A549 (cell line): ENCODE measurements around the gene CARNS1. TPM values are rescaled to one million over a fixed set of nuclear protein-coding genes. Genes with fewer than 3 reads are reported as not detected.
A peak's percentile ranks its signal among the peaks of the same experiment; 100 is the strongest.

Experiments used
- ATAC-seq, 2 experiments: fragments of 200-7000 bp in 1 of 2; fragments of >200 bp in 1 of 2; cut with Nextera tagmentation in 1 of 2; cut with Tn5 transposase in 1 of 2; 3 replicates each; pipeline versions ENCODE4 v1.8.0 to v1.9.1; 2018 to 2020; ENCODE audit warnings: mild to moderate bottlenecking in 1 of 2, moderate library complexity in 1 of 2
- CTCF ChIA-PET: fragments of 300-600 bp; sonication (Branson Sonifier 250); formaldehyde crosslinking; extraction: SDS; loops from one replicate; lab custom pipeline; 2021; ENCODE audit warnings: antibody characterized with exemption, inconsistent platforms; lab: Yijun Ruan, JAX
- POLR2A ChIA-PET: fragments of 350-600 bp; formaldehyde crosslinking; extraction: SDS; loops from one replicate; lab custom pipeline; 2021; ENCODE audit warnings: antibody characterized with exemption, inconsistent platforms; lab: Yijun Ruan, JAX
- DNase-seq, 2 experiments: peaks; one replicate each; pipeline versions ENCODE4 v3.0.0 to v3.0.0-alpha.2; 2011 to 2016; ENCODE audit warnings: low read depth in 1 of 2, low spot score in 1 of 2
- FAIRE-seq: peaks from 2 replicates; lab custom pipeline; 2011; peaks lifted over from hg19 to GRCh38; lab: Jason Lieb, UNC
- H3K27ac ChIP-seq, 2 experiments: fragments of >200 bp; sonication (Bioruptor Twin); formaldehyde crosslinking; 3 replicates each; pipeline ENCODE4 v1.5.1; 2016 to 2017
- H3K4me1 ChIP-seq: fragments of >200 bp; sonication (Bioruptor Twin); formaldehyde crosslinking; 3 replicates; pipeline ENCODE4 v1.6.1; 2016
- H3K4me2 ChIP-seq: fragments of >200 bp; sonication (Bioruptor Twin); formaldehyde crosslinking; 3 replicates; pipeline ENCODE4 v1.6.1; 2016
- H3K4me3 ChIP-seq: fragments of >200 bp; sonication (Bioruptor Twin); formaldehyde crosslinking; 3 replicates; pipeline ENCODE4 v1.5.1; 2016
- H3K9me3 ChIP-seq: fragments of >200 bp; sonication (Bioruptor Twin); formaldehyde crosslinking; 3 replicates; pipeline ENCODE4 v1.6.1; 2016
- BCL3 ChIP-seq: fragments of >200 bp; sonication (Bioruptor Twin); formaldehyde crosslinking; IDR thresholded peaks from 3 replicates; pipeline ENCODE4 v1.6.1; 2016
- CBX2 ChIP-seq: fragments of 200-600 bp; sonication (generic); IDR thresholded peaks from 2 replicates; pipeline ENCODE4 v1.6.1; 2016; ENCODE audit warnings: low read depth, mild to moderate bottlenecking, borderline replicate concordance
- CBX8 ChIP-seq: fragments of 200-600 bp; sonication (generic); IDR thresholded peaks from 2 replicates; pipeline ENCODE4 v1.6.1; 2016
- CEBPB ChIP-seq, 2 experiments: fragments of >200 bp in 1 of 2; sonication (Bioruptor Twin) in 1 of 2; formaldehyde crosslinking in 1 of 2; IDR thresholded peaks; 2 replicates each; pipeline ENCODE4 v1.6.1; 2012 to 2016
- CHD4 ChIP-seq: fragments of 200-600 bp; sonication (generic); IDR thresholded peaks from 2 replicates; pipeline ENCODE4 v1.6.1; 2016; ENCODE audit warnings: antibody characterized with exemption, mild to moderate bottlenecking, borderline replicate concordance
- EHF ChIP-seq: fragments of 250-450 bp; sonication (Bioruptor Pico); IDR thresholded peaks from 2 replicates; pipeline ENCODE4 v1.5.0; 2020; ENCODE audit warnings: mild to moderate bottlenecking
- ELK1 ChIP-seq: fragments of 150-350 bp; IDR thresholded peaks from 2 replicates; pipeline ENCODE4 v1.6.1; 2014; ENCODE audit warnings: low read depth, mild to moderate bottlenecking, low read length
- ESRRA ChIP-seq: fragments of 150-350 bp; IDR thresholded peaks from 2 replicates; pipeline ENCODE4 v1.6.1; 2014; ENCODE audit warnings: mild to moderate bottlenecking, low read length, borderline replicate concordance
- FOSL2 ChIP-seq, 2 experiments: fragments of 450-650 bp in 1 of 2; fragments of >200 bp in 1 of 2; sonication (Bioruptor Twin) in 1 of 2; formaldehyde crosslinking; IDR thresholded peaks; 2 replicates each; pipeline versions ENCODE4 v1.5.0 to v1.6.1; 2016 to 2020; ENCODE audit warnings: mild to moderate bottlenecking in 1 of 2, moderate library complexity in 1 of 2
- HDAC2 ChIP-seq: fragments of 200-600 bp; sonication (generic); IDR thresholded peaks from 2 replicates; pipeline ENCODE4 v1.6.1; 2016
- HES2 ChIP-seq: fragments of >200 bp; sonication (Bioruptor Twin); formaldehyde crosslinking; IDR thresholded peaks from 2 replicates; pipeline ENCODE4 v1.6.1; 2016
- HEYL ChIP-seq: fragments of 250-450 bp; sonication (Bioruptor Pico); IDR thresholded peaks from 2 replicates; pipeline ENCODE4 v1.8.0; 2021; ENCODE audit warnings: mild to moderate bottlenecking, moderate library complexity
- HMGXB4 ChIP-seq: fragments of 250-450 bp; sonication (Bioruptor Pico); IDR thresholded peaks from 2 replicates; pipeline ENCODE4 v1.5.0; 2021; ENCODE audit warnings: mild to moderate bottlenecking, moderate library complexity, borderline replicate concordance
- JUN ChIP-seq, 2 experiments: fragments of >200 bp; sonication (Bioruptor Twin); formaldehyde crosslinking; IDR thresholded peaks; 2 replicates in 1 of 2; 3 replicates in 1 of 2; pipeline ENCODE4 v1.6.1; 2016 to 2017
- JUNB ChIP-seq: fragments of >200 bp; sonication (Bioruptor Twin); formaldehyde crosslinking; IDR thresholded peaks from 2 replicates; pipeline ENCODE4 v1.6.1; 2016
- MAX ChIP-seq: IDR thresholded peaks from 2 replicates; pipeline ENCODE4 v1.6.1; 2012
- PBX3 ChIP-seq: IDR thresholded peaks from 2 replicates; pipeline ENCODE4 v1.6.1; 2012
- PHF8 ChIP-seq: fragments of 200-600 bp; sonication (generic); IDR thresholded peaks from 2 replicates; pipeline ENCODE4 v1.6.1; 2016; ENCODE audit warnings: low read depth, mild to moderate bottlenecking, antibody characterized with exemption, moderate library complexity, borderline replicate concordance
- RAD21 ChIP-seq, 2 experiments: fragments of >200 bp in 1 of 2; sonication (Bioruptor Twin) in 1 of 2; formaldehyde crosslinking in 1 of 2; IDR thresholded peaks in 1 of 2; conservative IDR thresholded peaks in 1 of 2; 2 replicates in 1 of 2; 3 replicates in 1 of 2; pipeline ENCODE4 v1.6.1; 2012 to 2018; ENCODE audit warnings: inconsistent platforms in 1 of 2
- RARB ChIP-seq: fragments of 250-450 bp; sonication (Bioruptor Pico); IDR thresholded peaks from 2 replicates; pipeline ENCODE4 v1.8.0; 2021; ENCODE audit warnings: mild to moderate bottlenecking, moderate library complexity
- SMC3 ChIP-seq: fragments of >200 bp; sonication (Bioruptor Twin); formaldehyde crosslinking; IDR thresholded peaks from 3 replicates; pipeline ENCODE4 v1.6.1; 2018; ENCODE audit warnings: inconsistent platforms
- USF2 ChIP-seq: fragments of 450-650 bp; IDR thresholded peaks from 2 replicates; pipeline ENCODE4 v1.6.1; 2014; ENCODE audit warnings: antibody characterized with exemption
- ZFP36 ChIP-seq: fragments of 450-650 bp; IDR thresholded peaks from 2 replicates; pipeline ENCODE4 v1.6.1; 2014; ENCODE audit warnings: borderline replicate concordance; ENCODE audit not compliant: partially characterized antibody
- WGBS: methylation state at CpG from one replicate; pipeline ENCODE4 v1.1.6; 2017; ENCODE audit errors: missing lambda C conversion rate; 5-methylcytosine and 5-hydroxymethylcytosine counted together
- polyA plus RNA-seq, 4 experiments: library from polyadenylated mRNA; depleted of rRNA in 3 of 4; stranded (reverse); fragments of >200 nt; fragmentation: RNase III in 1 of 4; extraction: RNeasy Plus Mini Kit Qiagen cat#74134 plus additional on column Dnase treatment in 1 of 4; gene quantifications; 2 replicates in 3 of 4; 3 replicates in 1 of 4; pipeline ENCODE4 v1.2.3, GENCODE V29; 2011 to 2017

Gene CARNS1
- polyA plus RNA-seq, 2 of the 4 experiments (the other 2 are of a cell fraction), result 0.08 to 0.10 TPM

- TF ChIP-seq ZFP36 (no peak), CEBPB (IDR thresholded peaks at IDR 0.05) (no peak), CBX8 (no peak), HMGXB4 (CRISPR knock-in tag) (no peak), HDAC2 (no peak), EHF (CRISPR knock-in tag) (no peak), HEYL (CRISPR knock-in tag) (no peak), RAD21 (conservative IDR thresholded peaks at IDR 0.05 in 1 of 2, IDR thresholded peaks at IDR 0.05 in 1 of 2) (peak; percentile 54 to 74), CBX2 (no peak), JUN (IDR thresholded peaks at IDR 0.05) (peak; percentile 67 to 94; a peak in 4 of 5 replicates), BCL3 (peak; percentile 80; the same call in 2 of the 3 replicates), CHD4 (no peak), MAX (peak; percentile 74), HES2 (no peak), PBX3 (peak; percentile 56; the same call in 1 of the 2 replicates), ELK1 (no peak), SMC3 (peak; percentile 84), RARB (CRISPR knock-in tag) (no peak), FOSL2 (IDR thresholded peaks at IDR 0.05) (no peak), FOSL2 (CRISPR knock-in tag; IDR thresholded peaks at IDR 0.05) (no peak), PHF8 (0 out of 2 replicates have a peak, but pooled peaks have one; percentile 22)
Observed at GRCh38 chr11:67468759-67469507, 53.5 kb downstream of the CARNS1 start, which contains the start of gene TMEM134 (continued).

GRCh38 chr11:67469508-67469811, 54.0 kb downstream of the CARNS1 start:
- H3K27ac ChIP-seq, result peak overlapping the region; percentile 83 to 97
- TF ChIP-seq USF2 (no peak), ESRRA (no peak), CBX8 (no peak), JUNB (no peak), PHF8 (peak; percentile 59; the same call in 1 of the 2 replicates)
- ChIA-PET CTCF (interaction anchor here (0.6 to 5.4 kb wide), 15 partner anchors 11 to 118 kb away, joined by 3 to 22 read pairs (median 4); partner anchors contain the start of gene PPP1CA), POLR2A (interaction anchor here (0.6 to 1.9 kb wide), 3 partner anchors 25 to 68 kb away, joined by 3 to 14 read pairs (median 5); partner anchors contain the start of gene PPP1CA)
- DNase-seq, result no peak
- FAIRE-seq, result no peak
- no peaks in the 10 kb centered on the region for H3K9me3 ChIP-seq
- no peak for ATAC-seq
- peak overlapping the region; percentile 67 for H3K4me3 ChIP-seq
- 21% methylated on average over 9 of the region's 9 CpGs for WGBS
- H3K4me1 ChIP-seq, result peaks cover 25% of the 10 kb centered on the region
- H3K4me2 ChIP-seq, result peak overlapping the region; percentile 82
